ENCODE data around the gene ST6GALNAC6. TPM values are rescaled to one million over a fixed set of nuclear protein-coding genes. Genes with fewer than 3 reads are reported as not detected.
A peak's percentile ranks its signal among the peaks of the same experiment; 100 is the strongest.

ST6GALNAC6 gene
- total RNA-seq, 1 donor from 2014 or later, result 14.3 TPM

GRCh38 chr9:127931092-127931881 is 31.9 kb upstream of the ST6GALNAC6 start:
- no peak overlapping the region for H3K27ac ChIP-seq
- H3K36me3 ChIP-seq, result no peaks in the 10 kb centered on the region
- no peaks in the 10 kb centered on the region for H3K9me3 ChIP-seq (ENCODE audit: low read depth)
- peaks cover 49% of the 10 kb centered on the region for H3F3A ChIP-seq (ENCODE audit: low read depth)
- H3K79me2 ChIP-seq (ENCODE audit: low read depth), result peaks cover 4% of the 10 kb centered on the region
- H3K27me3 Mint-ChIP-seq (ENCODE audit: insufficient read depth, low read depth), result peaks cover 34% of the 10 kb centered on the region
- H3K4me3 ChIP-seq, result peak overlapping the region; percentile 73
- H3K27ac Mint-ChIP-seq, result no peak overlapping the region
- peaks cover 33% of the 10 kb centered on the region for H4K20me1 ChIP-seq (ENCODE audit: low read depth)
- peak overlapping the region; percentile 83 for H3K4me3 Mint-ChIP-seq
- H3K36me3 Mint-ChIP-seq, result peaks cover 3% of the 10 kb centered on the region
- no peak for TF ChIP-seq EZH2phosphoT487 (IDR thresholded peaks at IDR 0.05)
- H3K4me2 ChIP-seq, result peak overlapping the region; percentile 76
- H3K4me1 Mint-ChIP-seq, result peaks cover 32% of the 10 kb centered on the region
- peak overlapping the region; percentile 5 for H2AFZ ChIP-seq (replicated peaks)
- H3K9ac ChIP-seq, result no peak overlapping the region
- H3K9me3 Mint-ChIP-seq, result peaks cover 2% of the 10 kb centered on the region
- H3K4me1 ChIP-seq, result peaks cover 20% of the 10 kb centered on the region
- peaks cover 39% of the 10 kb centered on the region for H3K27me3 ChIP-seq
- DNase-seq (ENCODE audit: low spot score), result peak; percentile 21

GRCh38 chr9:127930231-127931091 is 31.1 kb upstream of the ST6GALNAC6 start, which contains the start of gene PIP5KL1:
Gene PIP5KL1, minus strand, starts transcription at chr9:127930777. Its CDS starts 25 bp downstream, at chr9:127930752.
- no peak within 1 kb of the TSS for H3K27ac Mint-ChIP-seq

GRCh38 chr9:127929625-127929979 is 30.2 kb upstream of the ST6GALNAC6 start:
- Histone ChIP-seq H4K20me1 (ENCODE audit: low read depth) (peaks cover 30% of the 10 kb centered on the region), H3F3A (ENCODE audit: low read depth) (peaks cover 54% of the 10 kb centered on the region), H3K27me3 (peaks cover 46% of the 10 kb centered on the region), H3K36me3 (no peaks in the 10 kb centered on the region), H2AFZ (replicated peaks) (no peak overlapping the region), H3K4me2 (peak overlapping the region; percentile 76), H3K79me2 (ENCODE audit: low read depth) (no peaks in the 10 kb centered on the region), H3K9me3 (ENCODE audit: low read depth) (no peaks in the 10 kb centered on the region), H3K27ac (no peak overlapping the region), H3K4me3 (no peak overlapping the region), H3K9ac (no peak overlapping the region), H3K4me1 (peaks cover 21% of the 10 kb centered on the region)
- Mint-ChIP-seq H3K4me3 (peak overlapping the region; percentile 83), H3K4me1 (peaks cover 22% of the 10 kb centered on the region), H3K9me3 (peaks cover 2% of the 10 kb centered on the region), H3K27ac (no peak overlapping the region), H3K36me3 (no peaks in the 10 kb centered on the region), H3K27me3 (ENCODE audit: insufficient read depth, low read depth) (peaks cover 47% of the 10 kb centered on the region)
- no peak for TF ChIP-seq EZH2 (IDR thresholded peaks at IDR 0.05)
- TF ChIP-seq CTCF (IDR thresholded peaks at IDR 0.05), result no peak
- TF ChIP-seq EZH2phosphoT487 (IDR thresholded peaks at IDR 0.05), result no peak
- no peak for DNase-seq (ENCODE audit: low spot score)

More at GRCh38 chr9:127930231-127931091, 31.1 kb upstream of the ST6GALNAC6 start, which contains the start of gene PIP5KL1:
- Histone ChIP-seq H3K79me2 (ENCODE audit: low read depth) (no peaks in the 10 kb centered on the region), H3K27me3 (peaks cover 46% of the 10 kb centered on the region), H3K4me3 (peak within 1 kb of the TSS; percentile 73), H3K36me3 (no peaks in the 10 kb centered on the region), H3K27ac (no peak within 1 kb of the TSS), H3K9ac (no peak within 1 kb of the TSS), H3K9me3 (ENCODE audit: low read depth) (no peaks in the 10 kb centered on the region), H3K4me2 (peak within 1 kb of the TSS; percentile 76), H2AFZ (replicated peaks) (peak within 1 kb of the TSS; percentile 5), H4K20me1 (ENCODE audit: low read depth) (peaks cover 32% of the 10 kb centered on the region), H3K4me1 (peaks cover 21% of the 10 kb centered on the region), H3F3A (ENCODE audit: low read depth) (peaks cover 54% of the 10 kb centered on the region)
- no peaks in the 10 kb centered on the region for H3K36me3 Mint-ChIP-seq
- H3K27me3 Mint-ChIP-seq (ENCODE audit: insufficient read depth, low read depth), result peaks cover 41% of the 10 kb centered on the region
- peaks cover 25% of the 10 kb centered on the region for H3K4me1 Mint-ChIP-seq
- TF ChIP-seq EZH2 (IDR thresholded peaks at IDR 0.05), result no peak
- peak; percentile 31 for TF ChIP-seq CTCF (IDR thresholded peaks at IDR 0.05)
- TF ChIP-seq EZH2phosphoT487 (IDR thresholded peaks at IDR 0.05), result no peak
- peak within 1 kb of the TSS; percentile 83 for H3K4me3 Mint-ChIP-seq
- DNase-seq (ENCODE audit: low spot score), result peak; percentile 96
- H3K9me3 Mint-ChIP-seq, result peaks cover 2% of the 10 kb centered on the region

Measured in neural progenitor cell (in vitro differentiated cells).